ENCODE data around the gene GLS. TPM values are rescaled to one million over a fixed set of nuclear protein-coding genes. Genes with fewer than 3 reads are reported as not detected.

Gene GLS
- polyA plus RNA-seq (2013, experiment 1 of 2): 35.0 TPM
- 34.9 TPM for polyA plus RNA-seq (2013, experiment 2 of 2)

DNA sequence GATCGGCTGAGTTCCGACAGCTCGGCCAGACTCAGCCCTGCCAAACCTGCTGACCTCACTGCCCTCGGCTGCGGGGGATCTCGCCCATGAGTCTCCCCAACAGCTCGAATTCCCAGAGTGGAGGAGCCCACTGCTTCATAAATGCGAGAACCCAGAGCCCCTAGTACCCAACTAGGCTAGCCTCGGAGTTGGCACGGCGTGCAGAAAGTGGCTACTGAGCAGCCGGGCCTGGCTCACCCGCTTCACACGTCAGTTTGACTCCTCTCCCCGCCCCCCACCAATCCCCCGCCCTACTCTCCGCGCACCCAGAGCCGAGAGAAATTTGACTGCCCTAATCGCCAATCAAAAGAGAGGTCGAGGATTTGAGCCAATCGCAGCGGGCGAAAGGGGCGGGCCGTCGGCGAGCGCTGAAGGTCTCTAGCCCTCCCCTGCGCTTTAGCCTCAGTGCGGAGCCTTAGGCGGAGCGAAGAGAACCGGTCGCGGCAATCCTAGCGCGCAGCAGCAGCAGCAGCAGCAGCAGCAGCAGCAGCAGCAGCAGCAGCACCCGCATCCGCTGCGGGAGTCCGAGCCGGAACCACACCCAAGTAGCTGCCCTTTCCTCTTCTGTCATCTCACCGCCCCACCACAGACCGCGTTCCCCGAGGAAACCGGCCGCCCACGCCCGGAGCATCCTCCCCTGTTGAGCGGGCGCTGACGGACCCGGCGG lies at the start of gene GLS:
TSS of gene GLS (plus strand) at position 444 of the 706 bp plus-strand sequence. CDS start 264 bp downstream, outside the sequence.
- Histone ChIP-seq H3K36me3 (ENCODE audit: insufficient read depth, low read length) (no peaks in the 10 kb centered on the region; the same call in none of the 2 replicates), H3K27ac (ENCODE audit: low read depth, low read length) (peak within 1 kb of the TSS; percentile 46; the same call in 1 of the 2 replicates), H3K4me1 (ENCODE audit: insufficient read depth, low read length) (peaks cover 22% of the 10 kb centered on the region), H3K9ac (ENCODE audit: low read depth, low read length) (peak within 1 kb of the TSS; percentile 76), H3K9me3 (ENCODE audit: insufficient read depth, low read depth, low read length) (no peaks in the 10 kb centered on the region), H3K4me3 (ENCODE audit: low read length) (peak within 1 kb of the TSS; percentile 69), H3K27me3 (ENCODE audit: insufficient read depth, low read length) (no peaks in the 10 kb centered on the region; the same call in 1 of the 2 replicates)
- WGBS: under 1% methylated on average over 56 of the region's 56 CpGs

DNA sequence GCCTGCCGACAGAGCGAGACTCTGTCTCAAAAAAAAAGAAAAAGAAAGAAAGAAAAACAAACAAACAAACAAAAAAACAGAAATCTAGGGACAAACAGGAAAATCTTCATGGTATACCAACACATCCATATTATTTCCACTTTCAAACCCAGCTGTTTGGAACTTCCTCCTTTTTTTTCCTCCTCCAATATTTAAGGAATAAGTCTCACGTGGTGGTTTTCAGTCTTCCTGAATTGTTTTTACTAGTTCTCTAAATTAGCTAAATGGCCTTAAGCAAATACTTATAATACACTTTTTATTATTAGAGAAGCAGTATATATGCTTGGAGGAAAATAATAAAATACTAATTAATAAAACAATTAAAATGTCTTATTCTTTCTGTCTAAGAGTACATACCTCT lies 48.7 kb upstream of the GLS start:
- WGBS: 93% methylated on average over 3 of the region's 3 CpGs
- Histone ChIP-seq H3K27ac (ENCODE audit: low read depth, low read length) (no peak overlapping the region), H3K9me3 (ENCODE audit: insufficient read depth, low read depth, low read length) (no peaks in the 10 kb centered on the region), H3K36me3 (ENCODE audit: insufficient read depth, low read length) (no peaks in the 10 kb centered on the region), H3K27me3 (ENCODE audit: insufficient read depth, low read length) (no peaks in the 10 kb centered on the region), H3K4me1 (ENCODE audit: insufficient read depth, low read length) (no peaks in the 10 kb centered on the region), H3K4me3 (ENCODE audit: low read length) (no peak overlapping the region), H3K9ac (ENCODE audit: low read depth, low read length) (no peak overlapping the region)

DNA sequence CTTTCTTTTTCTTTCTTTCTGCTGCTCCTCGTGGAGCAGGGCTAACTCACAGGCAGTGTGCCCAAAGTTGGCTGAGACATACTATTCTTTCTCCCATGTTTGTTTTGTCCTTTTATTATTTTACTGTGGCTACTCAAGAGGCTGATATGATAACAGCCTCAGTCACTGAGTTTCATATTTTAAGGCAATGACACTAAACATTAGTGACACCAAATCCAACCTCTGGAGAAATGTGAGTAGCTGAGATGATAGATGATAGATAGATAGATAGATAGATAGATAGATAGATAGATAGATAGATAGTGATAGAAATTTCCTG lies 45.8 kb upstream of the GLS start:
- H3K27me3 ChIP-seq (ENCODE audit: insufficient read depth, low read length): no peaks in the 10 kb centered on the region
- H3K4me3 ChIP-seq (ENCODE audit: low read length): no peak overlapping the region
- H3K9me3 ChIP-seq (ENCODE audit: insufficient read depth, low read depth, low read length): no peaks in the 10 kb centered on the region
- H3K36me3 ChIP-seq (ENCODE audit: insufficient read depth, low read length): no peaks in the 10 kb centered on the region
- H3K27ac ChIP-seq (ENCODE audit: low read depth, low read length): no peak overlapping the region
- 88% methylated on average over 1 of the region's 1 CpG for WGBS
- H3K4me1 ChIP-seq (ENCODE audit: insufficient read depth, low read length): no peaks in the 10 kb centered on the region
- no peak overlapping the region for H3K9ac ChIP-seq (ENCODE audit: low read depth, low read length)

GRCh38 chr2:190835303-190835930 lies 45.2 kb upstream of the GLS start:
- Histone ChIP-seq H3K27ac (ENCODE audit: low read depth, low read length) (no peak overlapping the region), H3K9ac (ENCODE audit: low read depth, low read length) (no peak overlapping the region)
- WGBS: 89% methylated on average over 3 of the region's 3 CpGs

DNA sequence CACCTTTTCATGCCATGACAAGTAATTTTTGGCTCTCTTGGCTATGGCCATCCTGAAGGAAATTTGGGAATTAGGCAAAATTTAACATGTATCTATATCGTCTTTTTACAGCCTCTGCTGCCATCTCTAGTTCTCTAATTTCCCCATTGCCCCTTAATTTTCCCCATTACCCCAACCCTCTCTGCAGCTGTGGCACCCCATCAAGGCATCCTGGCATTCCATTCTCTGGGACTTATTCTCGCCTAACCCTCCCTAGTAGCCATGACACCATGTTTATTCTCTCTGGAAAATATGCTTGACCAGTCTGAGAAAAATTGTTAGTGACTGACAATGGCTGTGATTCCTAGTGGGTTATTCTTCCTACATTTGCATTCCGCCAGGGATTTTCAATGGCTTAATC lies 43.9 kb upstream of the GLS start:
- Histone ChIP-seq H3K4me3 (ENCODE audit: low read length) (no peak overlapping the region), H3K4me1 (ENCODE audit: insufficient read depth, low read length) (peaks cover 4% of the 10 kb centered on the region; the same call in 1 of the 2 replicates), H3K27ac (ENCODE audit: low read depth, low read length) (no peak overlapping the region), H3K9ac (ENCODE audit: low read depth, low read length) (no peak overlapping the region), H3K36me3 (ENCODE audit: insufficient read depth, low read length) (no peaks in the 10 kb centered on the region), H3K9me3 (ENCODE audit: insufficient read depth, low read depth, low read length) (no peaks in the 10 kb centered on the region), H3K27me3 (ENCODE audit: insufficient read depth, low read length) (no peaks in the 10 kb centered on the region)
- WGBS: 85% methylated on average over 3 of the region's 3 CpGs

More at GRCh38 chr2:190835303-190835930, 45.2 kb upstream of the GLS start:
- H3K9me3 ChIP-seq (ENCODE audit: insufficient read depth, low read depth, low read length): no peaks in the 10 kb centered on the region
- H3K27me3 ChIP-seq (ENCODE audit: insufficient read depth, low read length): no peaks in the 10 kb centered on the region
- H3K4me3 ChIP-seq (ENCODE audit: low read length): no peak overlapping the region
- no peaks in the 10 kb centered on the region; the same call in 1 of the 2 replicates for H3K4me1 ChIP-seq (ENCODE audit: insufficient read depth, low read length)
- H3K36me3 ChIP-seq (ENCODE audit: insufficient read depth, low read length): no peaks in the 10 kb centered on the region

DNA sequence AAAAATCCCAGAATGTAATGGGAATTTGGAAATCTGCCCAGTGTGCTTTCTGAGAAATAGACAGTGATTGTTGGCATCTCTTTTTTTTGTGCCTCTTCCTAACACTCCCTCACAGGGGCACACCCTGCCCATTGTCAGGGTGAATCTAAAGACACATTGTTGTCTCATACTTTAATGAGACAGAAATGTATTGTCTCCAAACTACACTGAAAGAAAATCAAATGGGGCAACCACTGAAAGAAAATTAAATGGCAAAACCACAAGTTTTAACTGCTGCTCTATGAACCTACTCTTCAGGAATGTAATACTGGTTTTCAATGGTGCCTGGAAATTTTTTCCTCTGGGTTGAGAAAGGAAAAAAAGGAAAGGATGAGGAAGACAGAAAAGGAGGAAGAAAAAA lies 43.2 kb upstream of the GLS start:
- H3K27me3 ChIP-seq (ENCODE audit: insufficient read depth, low read length): no peaks in the 10 kb centered on the region
- no peaks in the 10 kb centered on the region for H3K9me3 ChIP-seq (ENCODE audit: insufficient read depth, low read depth, low read length)
- peaks cover 4% of the 10 kb centered on the region; the same call in 1 of the 2 replicates for H3K4me1 ChIP-seq (ENCODE audit: insufficient read depth, low read length)
- no peaks in the 10 kb centered on the region for H3K36me3 ChIP-seq (ENCODE audit: insufficient read depth, low read length)
- H3K9ac ChIP-seq (ENCODE audit: low read depth, low read length): no peak overlapping the region
- no peak overlapping the region for H3K4me3 ChIP-seq (ENCODE audit: low read length)
- H3K27ac ChIP-seq (ENCODE audit: low read depth, low read length): no peak overlapping the region

DNA sequence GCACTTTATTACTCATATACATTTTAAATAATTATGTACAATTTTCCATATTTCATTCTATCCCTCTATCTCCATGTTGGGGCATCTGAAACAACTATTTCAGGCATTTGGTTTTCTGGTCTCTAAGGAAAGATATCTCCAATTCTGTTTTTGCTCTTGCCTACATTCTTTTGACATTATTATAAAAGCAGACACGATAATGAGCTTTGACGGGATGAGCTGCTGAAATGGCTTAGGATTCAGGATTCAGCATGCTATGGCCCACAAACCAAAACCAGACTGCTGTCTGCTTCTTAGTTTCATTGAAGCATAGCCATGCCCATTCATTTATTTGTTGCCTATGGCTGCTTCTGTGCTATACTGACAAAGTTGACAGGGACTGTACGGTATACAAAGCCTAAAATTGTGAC lies 42.7 kb upstream of the GLS start:
- Histone ChIP-seq H3K27ac (ENCODE audit: low read depth, low read length) (no peak overlapping the region), H3K27me3 (ENCODE audit: insufficient read depth, low read length) (no peaks in the 10 kb centered on the region), H3K4me1 (ENCODE audit: insufficient read depth, low read length) (peaks cover 4% of the 10 kb centered on the region; the same call in 1 of the 2 replicates), H3K9me3 (ENCODE audit: insufficient read depth, low read depth, low read length) (no peaks in the 10 kb centered on the region), H3K4me3 (ENCODE audit: low read length) (no peak overlapping the region), H3K36me3 (ENCODE audit: insufficient read depth, low read length) (no peaks in the 10 kb centered on the region), H3K9ac (ENCODE audit: low read depth, low read length) (no peak overlapping the region)
- 96% methylated on average over 3 of the region's 3 CpGs for WGBS

DNA sequence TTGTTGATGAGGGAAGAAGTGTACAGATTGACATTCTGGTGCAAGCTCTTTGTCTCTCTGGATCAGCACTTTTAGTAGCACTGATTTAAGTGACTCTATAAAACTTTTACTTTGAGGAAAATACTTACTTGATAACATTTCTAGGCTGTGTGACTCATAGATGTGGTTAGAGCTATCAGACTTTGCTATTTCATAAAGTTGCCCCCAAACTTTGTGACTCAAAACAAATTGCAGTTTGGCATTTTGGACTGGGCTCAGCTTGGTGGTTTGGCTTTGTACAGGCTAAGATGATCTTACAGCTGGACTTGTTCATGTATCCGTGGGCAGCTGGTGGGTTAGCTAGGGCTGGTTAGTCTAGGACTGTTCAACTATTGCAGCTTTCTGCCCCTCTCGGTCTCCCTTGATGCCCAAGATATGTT lies 42.1 kb upstream of the GLS start:
- no peaks in the 10 kb centered on the region for H3K27me3 ChIP-seq (ENCODE audit: insufficient read depth, low read length)
- H3K4me3 ChIP-seq (ENCODE audit: low read length): no peak overlapping the region
- H3K36me3 ChIP-seq (ENCODE audit: insufficient read depth, low read length): no peaks in the 10 kb centered on the region
- no peak overlapping the region for H3K27ac ChIP-seq (ENCODE audit: low read depth, low read length)
- 93% methylated on average over 2 of the region's 2 CpGs for WGBS
- peaks cover 4% of the 10 kb centered on the region; the same call in 1 of the 2 replicates for H3K4me1 ChIP-seq (ENCODE audit: insufficient read depth, low read length)
- no peak overlapping the region for H3K9ac ChIP-seq (ENCODE audit: low read depth, low read length)
- no peaks in the 10 kb centered on the region for H3K9me3 ChIP-seq (ENCODE audit: insufficient read depth, low read depth, low read length)

DNA sequence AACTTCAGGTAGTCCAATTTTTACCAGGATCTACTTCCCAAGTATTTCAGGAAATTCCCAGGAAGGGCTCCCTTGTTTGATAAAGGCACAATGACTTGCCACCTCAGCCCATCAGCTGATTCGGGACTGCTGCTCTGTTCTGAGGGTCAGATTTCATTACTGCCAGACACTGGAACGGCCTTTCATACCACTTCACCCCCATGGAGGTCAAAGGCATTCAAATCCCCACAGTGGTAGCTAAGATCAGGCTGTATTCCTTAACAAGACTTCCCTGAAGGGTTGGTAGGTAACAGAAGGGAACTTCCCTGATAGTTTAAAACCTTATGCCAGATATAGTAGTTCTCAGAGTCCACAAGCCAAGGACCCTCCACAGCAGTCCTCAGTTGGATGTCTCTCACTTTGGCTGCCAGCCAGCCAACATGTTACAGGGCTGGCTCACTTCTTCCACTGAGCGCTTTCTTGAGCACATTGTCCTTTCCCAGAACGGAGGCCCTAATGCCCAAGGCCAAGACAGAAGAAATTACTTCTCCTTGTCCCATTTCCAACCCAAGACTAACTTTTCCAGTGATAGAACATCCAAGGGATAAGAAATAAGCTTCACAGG lies 40.0 kb upstream of the GLS start:
- WGBS: 67% methylated on average over 4 of the region's 4 CpGs
- Histone ChIP-seq H3K4me1 (ENCODE audit: insufficient read depth, low read length) (peaks cover 4% of the 10 kb centered on the region; the same call in 1 of the 2 replicates), H3K9ac (ENCODE audit: low read depth, low read length) (no peak overlapping the region)

GRCh38 chr2:190841707-190842505 lies 38.7 kb upstream of the GLS start:
- Histone ChIP-seq H3K27ac (ENCODE audit: low read depth, low read length) (no peak overlapping the region), H3K9ac (ENCODE audit: low read depth, low read length) (no peak overlapping the region), H3K4me1 (ENCODE audit: insufficient read depth, low read length) (peaks cover 4% of the 10 kb centered on the region; the same call in 1 of the 2 replicates), H3K36me3 (ENCODE audit: insufficient read depth, low read length) (no peaks in the 10 kb centered on the region), H3K4me3 (ENCODE audit: low read length) (no peak overlapping the region), H3K9me3 (ENCODE audit: insufficient read depth, low read depth, low read length) (no peaks in the 10 kb centered on the region), H3K27me3 (ENCODE audit: insufficient read depth, low read length) (no peaks in the 10 kb centered on the region)
- 95% methylated on average over 8 of the region's 8 CpGs for WGBS

More for the DNA sequence above, 40.0 kb upstream of the GLS start:
- Histone ChIP-seq H3K9me3 (ENCODE audit: insufficient read depth, low read depth, low read length) (no peaks in the 10 kb centered on the region), H3K27ac (ENCODE audit: low read depth, low read length) (no peak overlapping the region), H3K27me3 (ENCODE audit: insufficient read depth, low read length) (no peaks in the 10 kb centered on the region), H3K36me3 (ENCODE audit: insufficient read depth, low read length) (no peaks in the 10 kb centered on the region), H3K4me3 (ENCODE audit: low read length) (no peak overlapping the region)
